Hepatocyte (in vitro differentiated cells): ENCODE measurements around the gene POLR3GL. TPM values are rescaled to one million over a fixed set of nuclear protein-coding genes. Genes with fewer than 3 reads are reported as not detected.
A peak's percentile ranks its signal among the peaks of the same experiment; 100 is the strongest.
"Not testable (repeated sequence)": the region's sequence is repeated elsewhere in the genome, so short reads cannot be mapped to it uniquely, and the experiment has no call there.

Experiments
- DNase-seq: peaks from one replicate; pipeline ENCODE4 v3.0.0-alpha.2; 2016; ENCODE audit warnings: low spot score
- H2AFZ ChIP-seq: fragments of 200-600 bp; sonication (generic); 2 replicates; pipeline ENCODE4 v1.6.0; 2016; ENCODE audit warnings: antibody characterized with exemption, mild to moderate bottlenecking
- H3K27ac ChIP-seq: fragments of 200-600 bp; sonication (generic); 2 replicates; pipeline ENCODE4 v1.5.1; 2016; ENCODE audit warnings: mild to moderate bottlenecking
- H3K27me3 ChIP-seq: fragments of 200-600 bp; sonication (generic); 2 replicates; pipeline ENCODE4 v1.6.1; 2016
- H3K36me3 ChIP-seq: fragments of 200-600 bp; sonication (generic); replicated peaks from 2 replicates; pipeline ENCODE4 v1.5.1; 2016; ENCODE audit warnings: low read depth; ENCODE audit not compliant: insufficient read depth
- H3K4me1 ChIP-seq: fragments of 200-600 bp; sonication (generic); 2 replicates; pipeline ENCODE4 v1.5.1; 2016; ENCODE audit warnings: mild to moderate bottlenecking, moderate library complexity; ENCODE audit not compliant: insufficient read depth
- H3K4me2 ChIP-seq: fragments of 200-600 bp; sonication (generic); 2 replicates; pipeline ENCODE4 v1.6.0; 2016
- H3K4me3 ChIP-seq: fragments of 200-600 bp; sonication (generic); 2 replicates; pipeline ENCODE4 v1.5.1; 2016; ENCODE audit warnings: mild to moderate bottlenecking
- H3K79me2 ChIP-seq: fragments of 200-600 bp; sonication (generic); 2 replicates; pipeline ENCODE4 v1.6.0; 2017; ENCODE audit warnings: mild to moderate bottlenecking
- H3K9me2 ChIP-seq: fragments of 200-600 bp; sonication (generic); replicated peaks from 2 replicates; pipeline ENCODE4 v1.6.0; 2017; ENCODE audit warnings: mild to moderate bottlenecking; ENCODE audit not compliant: insufficient read depth
- H3K9me3 ChIP-seq: fragments of 200-600 bp; sonication (generic); 2 replicates; pipeline ENCODE4 v1.5.1; 2016; ENCODE audit warnings: low read depth, mild to moderate bottlenecking
- H4K20me1 ChIP-seq: fragments of 200-600 bp; sonication (generic); 2 replicates; pipeline ENCODE4 v1.6.0; 2016; ENCODE audit warnings: mild to moderate bottlenecking; ENCODE audit not compliant: insufficient read depth, poor library complexity, severe bottlenecking
- CTCF ChIP-seq: fragments of 200-600 bp; sonication (generic); IDR thresholded peaks from 2 replicates; pipeline ENCODE4 v1.5.1; 2016; ENCODE audit warnings: antibody characterized with exemption, mild to moderate bottlenecking; ENCODE audit not compliant: poor library complexity
- EZH2 ChIP-seq: fragments of 200-600 bp; sonication (generic); IDR thresholded peaks from 2 replicates; pipeline ENCODE4 v1.6.1; 2016; ENCODE audit warnings: antibody characterized with exemption, mild to moderate bottlenecking, borderline replicate concordance
- EZH2phosphoT487 ChIP-seq: fragments of 200-600 bp; sonication (generic); IDR thresholded peaks from one replicate; pipeline ENCODE4 v1.6.1; 2018; ENCODE audit warnings: antibody characterized with exemption, mild to moderate bottlenecking, low read depth, moderate library complexity; ENCODE audit not compliant: unreplicated experiment, severe bottlenecking
- WGBS: methylation state at CpG from one replicate; pipeline ENCODE4 v1.1.6; 2016; ENCODE audit warnings: low lambda C conversion rate; ENCODE audit errors: missing lambda C conversion rate; 5-methylcytosine and 5-hydroxymethylcytosine counted together
- polyA plus RNA-seq: library from polyadenylated mRNA; unstranded; fragments of >200 nt; fragmentation: Nextera tagmentation; extraction: Ambion mirVana; gene quantifications from 2 replicates; pipeline ENCODE4 v1.2.1, GENCODE V29; 2016
- total RNA-seq: library from RNA; depleted of rRNA; stranded (reverse); fragments of >200 nt; gene quantifications from 2 replicates; pipeline ENCODE4 v1.2.3, GENCODE V29; 2014

Gene POLR3GL
- total and polyA plus RNA-seq, 2 experiments from 2014 or later: 10.5 to 27.3 TPM

- TF ChIP-seq EZH2: no peak
- TF ChIP-seq CTCF: no peak
- TF ChIP-seq EZH2phosphoT487: no peak
- 3% methylated on average over 45 of the region's 51 CpGs for WGBS
- Histone ChIP-seq H3K79me2 (peaks cover 19% of the 10 kb centered on the region), H3K9me2 (no peaks in the 10 kb centered on the region), H3K4me2 (peak within 1 kb of the TSS; percentile 97), H2AFZ (peak within 1 kb of the TSS; percentile 30), H3K4me3 (peak within 1 kb of the TSS; percentile 19), H3K36me3 (no peaks in the 10 kb centered on the region), H3K9me3 (no peaks in the 10 kb centered on the region), H3K27me3 (no peaks in the 10 kb centered on the region), H3K4me1 (peaks cover 20% of the 10 kb centered on the region), H4K20me1 (no peaks in the 10 kb centered on the region), H3K27ac (peak within 1 kb of the TSS; percentile 87)
- DNase-seq: peak; percentile 92
Observed at GRCh38 chr1:145918144-145918991, 46.1 kb upstream of the POLR3GL start, which contains the start of gene PEX11B. PEX11B (minus strand) TSS chr1:145918717; CDS start chr1:145918688, 29 bp downstream.

DNA sequence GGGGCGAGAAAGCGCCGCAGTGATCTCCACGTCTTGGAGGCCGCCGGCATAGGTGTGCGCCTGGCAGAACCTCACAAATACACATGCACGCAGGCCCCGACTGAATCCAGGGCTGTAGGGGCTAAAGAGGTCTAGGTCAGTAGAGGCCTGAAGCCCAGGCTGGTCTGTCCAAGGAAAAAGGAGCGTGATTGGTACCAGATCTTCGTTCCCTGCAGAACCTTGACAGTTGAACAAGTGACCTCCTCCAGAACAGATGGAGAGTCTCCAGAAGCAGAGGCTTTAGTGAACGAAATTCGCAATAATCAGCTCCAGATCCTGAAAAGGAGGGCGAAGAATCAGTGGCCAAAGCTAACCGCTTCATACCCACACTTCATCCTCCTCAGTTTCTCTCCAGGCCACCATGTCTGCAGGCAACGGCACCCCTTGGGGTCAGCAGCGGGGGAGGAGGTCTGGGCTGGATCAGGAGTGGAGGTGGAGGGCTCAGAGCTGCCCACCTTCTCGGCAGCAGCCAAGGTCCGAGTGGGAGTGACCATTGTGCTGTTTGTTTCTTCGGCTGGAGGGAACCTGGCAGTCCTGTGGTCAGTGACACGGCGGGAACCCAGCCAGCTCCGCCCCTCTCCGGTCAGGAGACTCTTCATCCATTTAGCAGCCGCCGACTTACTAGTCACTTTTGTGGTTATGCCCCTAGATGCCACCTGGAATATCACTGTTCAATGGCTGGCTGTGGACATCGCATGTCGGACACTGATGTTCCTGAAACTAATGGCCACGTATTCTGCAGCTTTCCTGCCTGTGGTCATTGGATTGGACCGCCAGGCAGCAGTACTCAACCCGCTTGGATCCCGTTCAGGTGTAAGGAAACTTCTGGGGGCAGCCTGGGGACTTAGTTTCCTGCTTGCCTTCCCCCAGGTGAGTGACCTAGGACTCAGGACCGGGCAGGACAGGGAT lies 45.2 kb upstream of the POLR3GL start:
- TF ChIP-seq EZH2 (no peak), CTCF (no peak), EZH2phosphoT487 (no peak)
- Histone ChIP-seq H3K9me2 (no peaks in the 10 kb centered on the region), H3K27ac (peak overlapping the region; percentile 87), H2AFZ (peak overlapping the region; percentile 30), H3K36me3 (no peaks in the 10 kb centered on the region), H3K4me1 (peaks cover 20% of the 10 kb centered on the region), H3K4me3 (peak overlapping the region; percentile 19), H4K20me1 (no peaks in the 10 kb centered on the region), H3K9me3 (no peaks in the 10 kb centered on the region), H3K4me2 (peak overlapping the region; percentile 97), H3K79me2 (peaks cover 19% of the 10 kb centered on the region), H3K27me3 (no peaks in the 10 kb centered on the region)
- 8% methylated on average over 31 of the region's 33 CpGs for WGBS
- peak; percentile 65 for DNase-seq

GRCh38 chr1:145920297-145920696 lies 44.2 kb upstream of the POLR3GL start:
- H3K79me2 ChIP-seq: peaks cover 19% of the 10 kb centered on the region
- H3K9me2 ChIP-seq, H3K27me3 ChIP-seq, H3K27ac ChIP-seq, H3K9me3 ChIP-seq, H2AFZ ChIP-seq, H3K4me3 ChIP-seq, H3K36me3 ChIP-seq, DNase-seq, H4K20me1 ChIP-seq: not testable (repeated sequence)
- H3K4me1 ChIP-seq: peaks cover 20% of the 10 kb centered on the region
- peak overlapping the region; percentile 97 for H3K4me2 ChIP-seq
- WGBS: 94% methylated on average over 3 of the region's 4 CpGs

- no peak overlapping the region for H3K27ac ChIP-seq
- H3K9me2 ChIP-seq: no peaks in the 10 kb centered on the region
Observed at GRCh38 chr1:145922266-145922665, 42.2 kb upstream of the POLR3GL start.

More at GRCh38 chr1:145922266-145922665, 42.2 kb upstream of the POLR3GL start:
- Histone ChIP-seq H3K4me3 (no peak overlapping the region), H3K79me2 (peaks cover 20% of the 10 kb centered on the region), H3K4me1 (peaks cover 25% of the 10 kb centered on the region), H2AFZ (no peak overlapping the region), H3K4me2 (no peak overlapping the region), H3K27me3 (no peaks in the 10 kb centered on the region), H3K9me3 (no peaks in the 10 kb centered on the region), H3K36me3 (peaks cover 4% of the 10 kb centered on the region), H4K20me1 (no peaks in the 10 kb centered on the region)
- 73% methylated on average over 2 of the region's 2 CpGs for WGBS
- DNase-seq: no peak
- no peak for TF ChIP-seq EZH2
- no peak for TF ChIP-seq EZH2phosphoT487
- TF ChIP-seq CTCF: no peak
